Measurements from ENCODE around the gene KIF16B. TPM values are rescaled to one million over a fixed set of nuclear protein-coding genes. Genes with fewer than 3 reads are reported as not detected.
"Not testable (repeated sequence)": the region's sequence is repeated elsewhere in the genome, so short reads cannot be mapped to it uniquely, and the experiment has no call there.

The KIF16B gene
- total RNA-seq, 1 experiment from 2014 or later = 7.6 TPM

DNA sequence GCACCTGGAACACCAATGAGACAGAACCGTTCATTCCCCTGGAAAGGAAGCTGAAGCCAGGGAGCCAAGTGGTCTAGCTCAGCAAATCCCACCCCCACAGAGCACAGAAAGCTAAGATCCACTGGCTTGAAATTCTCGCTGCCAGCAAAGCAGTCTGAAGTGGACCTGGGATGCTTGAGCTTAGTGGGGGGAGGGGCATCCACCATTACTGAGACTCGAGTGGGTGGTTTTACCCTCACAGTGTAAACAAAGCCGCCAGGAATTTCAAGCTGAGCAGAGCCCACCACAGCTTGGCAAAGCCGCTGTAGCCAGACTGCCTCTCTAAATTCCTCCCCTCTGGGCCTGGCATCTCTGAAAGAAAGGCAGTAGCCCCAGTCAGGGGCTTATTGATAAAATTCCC is 53.1 kb downstream of the KIF16B start:
- TF ChIP-seq, protein P1, sequence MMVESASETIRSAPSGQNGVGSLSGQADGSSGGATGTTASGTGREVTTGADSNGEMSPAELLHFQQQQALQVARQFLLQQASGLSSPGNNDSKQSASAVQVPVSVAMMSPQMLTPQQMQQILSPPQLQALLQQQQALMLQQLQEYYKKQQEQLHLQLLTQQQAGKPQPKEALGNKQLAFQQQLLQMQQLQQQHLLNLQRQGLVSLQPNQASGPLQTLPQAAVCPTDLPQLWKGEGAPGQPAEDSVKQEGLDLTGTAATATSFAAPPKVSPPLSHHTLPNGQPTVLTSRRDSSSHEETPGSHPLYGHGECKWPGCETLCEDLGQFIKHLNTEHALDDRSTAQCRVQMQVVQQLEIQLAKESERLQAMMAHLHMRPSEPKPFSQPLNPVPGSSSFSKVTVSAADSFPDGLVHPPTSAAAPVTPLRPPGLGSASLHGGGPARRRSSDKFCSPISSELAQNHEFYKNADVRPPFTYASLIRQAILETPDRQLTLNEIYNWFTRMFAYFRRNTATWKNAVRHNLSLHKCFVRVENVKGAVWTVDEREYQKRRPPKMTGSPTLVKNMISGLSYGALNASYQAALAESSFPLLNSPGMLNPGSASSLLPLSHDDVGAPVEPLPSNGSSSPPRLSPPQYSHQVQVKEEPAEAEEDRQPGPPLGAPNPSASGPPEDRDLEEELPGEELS (CRISPR knock-in tag; IDR thresholded peaks at IDR 0.05) = no peak
- TF ChIP-seq GABPB1 (CRISPR knock-in tag; IDR thresholded peaks at IDR 0.05) = no peak
- TF ChIP-seq, protein P2, sequence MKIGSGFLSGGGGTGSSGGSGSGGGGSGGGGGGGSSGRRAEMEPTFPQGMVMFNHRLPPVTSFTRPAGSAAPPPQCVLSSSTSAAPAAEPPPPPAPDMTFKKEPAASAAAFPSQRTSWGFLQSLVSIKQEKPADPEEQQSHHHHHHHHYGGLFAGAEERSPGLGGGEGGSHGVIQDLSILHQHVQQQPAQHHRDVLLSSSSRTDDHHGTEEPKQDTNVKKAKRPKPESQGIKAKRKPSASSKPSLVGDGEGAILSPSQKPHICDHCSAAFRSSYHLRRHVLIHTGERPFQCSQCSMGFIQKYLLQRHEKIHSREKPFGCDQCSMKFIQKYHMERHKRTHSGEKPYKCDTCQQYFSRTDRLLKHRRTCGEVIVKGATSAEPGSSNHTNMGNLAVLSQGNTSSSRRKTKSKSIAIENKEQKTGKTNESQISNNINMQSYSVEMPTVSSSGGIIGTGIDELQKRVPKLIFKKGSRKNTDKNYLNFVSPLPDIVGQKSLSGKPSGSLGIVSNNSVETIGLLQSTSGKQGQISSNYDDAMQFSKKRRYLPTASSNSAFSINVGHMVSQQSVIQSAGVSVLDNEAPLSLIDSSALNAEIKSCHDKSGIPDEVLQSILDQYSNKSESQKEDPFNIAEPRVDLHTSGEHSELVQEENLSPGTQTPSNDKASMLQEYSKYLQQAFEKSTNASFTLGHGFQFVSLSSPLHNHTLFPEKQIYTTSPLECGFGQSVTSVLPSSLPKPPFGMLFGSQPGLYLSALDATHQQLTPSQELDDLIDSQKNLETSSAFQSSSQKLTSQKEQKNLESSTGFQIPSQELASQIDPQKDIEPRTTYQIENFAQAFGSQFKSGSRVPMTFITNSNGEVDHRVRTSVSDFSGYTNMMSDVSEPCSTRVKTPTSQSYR (CRISPR knock-in tag; IDR thresholded peaks at IDR 0.05) = no peak
- no peak for TF ChIP-seq MYBL2 (CRISPR knock-in tag; IDR thresholded peaks at IDR 0.05)
- POLR2A ChIA-PET = interaction anchor here (0.7 kb wide), 1 partner anchor 31 kb away, joined by 6 read pairs; no protein-coding TSS in a partner anchor
- Mint-ChIP-seq H3K36me3 (peaks cover 20% of the 10 kb centered on the region), H3K27ac (no peak overlapping the region), H3K4me3 (no peak overlapping the region), H3K4me1 (peaks cover 43% of the 10 kb centered on the region), H3K27me3 (ENCODE audit: low read depth) (no peaks in the 10 kb centered on the region), H3K9me3 (peaks cover 20% of the 10 kb centered on the region)
- CTCF ChIA-PET = interaction anchor here (0.6 to 1.7 kb wide), 7 partner anchors 11 to 677 kb away, joined by 3 to 11 read pairs (median 3); no protein-coding TSS in a partner anchor
- DNase-seq (ENCODE audit: low spot score) (no peak), ATAC-seq (no peak)

DNA sequence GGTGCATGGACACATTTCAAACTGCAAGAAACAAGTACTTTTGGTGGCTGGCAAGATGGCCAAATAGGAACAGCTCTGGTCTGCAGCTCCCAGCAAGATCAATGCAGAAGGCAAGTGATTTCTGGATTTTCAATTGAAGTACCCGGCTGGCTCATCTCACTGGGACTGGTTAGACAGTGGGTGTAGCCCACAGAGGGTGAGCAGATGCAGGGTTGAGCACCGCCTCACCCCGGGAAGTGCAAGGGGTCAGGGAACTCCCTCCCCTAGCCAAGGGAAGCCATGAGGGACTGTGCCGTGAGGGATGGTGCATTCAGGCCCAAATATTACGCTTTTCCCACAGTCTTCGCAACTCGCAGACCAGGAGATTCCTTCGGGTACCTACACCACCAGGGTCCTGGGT is 53.6 kb downstream of the KIF16B start:
- ChIA-PET CTCF (interaction anchor here (0.7 to 1.7 kb wide), 5 partner anchors 12 to 677 kb away, joined by 3 to 11 read pairs (median 4); no protein-coding TSS in a partner anchor), POLR2A (interaction anchor here (0.7 kb wide), 1 partner anchor 30 kb away, joined by 6 read pairs; no protein-coding TSS in a partner anchor)
- peaks cover 17% of the 10 kb centered on the region for H3K9me3 Mint-ChIP-seq
- H3K4me3 Mint-ChIP-seq; H3K27me3 Mint-ChIP-seq (ENCODE audit: low read depth); H3K27ac Mint-ChIP-seq; ATAC-seq; DNase-seq (ENCODE audit: low spot score): not testable (repeated sequence)
- peaks cover 16% of the 10 kb centered on the region for H3K36me3 Mint-ChIP-seq
- peaks cover 42% of the 10 kb centered on the region for H3K4me1 Mint-ChIP-seq

DNA sequence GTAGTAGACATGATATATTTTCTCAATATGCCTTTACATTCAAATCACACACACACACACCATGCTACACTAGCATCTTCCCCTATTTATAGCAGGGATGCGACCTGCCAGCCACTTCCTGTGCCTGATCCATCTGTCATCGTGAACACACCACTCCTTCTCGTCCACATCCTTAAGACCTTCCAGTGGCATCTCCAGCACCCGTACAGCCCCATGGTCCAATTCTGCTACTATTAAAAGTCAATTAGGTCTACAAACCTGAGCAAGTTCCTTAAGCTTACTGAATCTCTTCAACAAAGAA is 54.5 kb downstream of the KIF16B start:
- H3K36me3 Mint-ChIP-seq = peaks cover 7% of the 10 kb centered on the region
- no peak overlapping the region for H3K4me3 Mint-ChIP-seq
- ATAC-seq (no peak), DNase-seq (ENCODE audit: low spot score) (no peak)
- peaks cover 47% of the 10 kb centered on the region for H3K4me1 Mint-ChIP-seq
- H3K9me3 Mint-ChIP-seq = peaks cover 7% of the 10 kb centered on the region
- ChIA-PET CTCF (interaction anchor here (1.0 to 1.5 kb wide), 7 partner anchors 9 to 242 kb away, joined by 3 to 5 read pairs (median 4); partner anchors contain the start of gene KIF16B), POLR2A (no interaction called here)
- no peak overlapping the region for H3K27ac Mint-ChIP-seq
- H3K27me3 Mint-ChIP-seq (ENCODE audit: low read depth) = no peaks in the 10 kb centered on the region
- TF ChIP-seq CBFB (CRISPR knock-in tag; IDR thresholded peaks at IDR 0.05; ENCODE audit: low read depth) (no peak), ATF1 (CRISPR knock-in tag; IDR thresholded peaks at IDR 0.05) (no peak), ZNF671 (CRISPR knock-in tag; IDR thresholded peaks at IDR 0.05) (no peak), FOXP1 (CRISPR knock-in tag; IDR thresholded peaks at IDR 0.05; ENCODE audit: borderline replicate concordance) (no peak), NR1H2 (CRISPR knock-in tag; IDR thresholded peaks at IDR 0.05) (no peak), NR2C2 (CRISPR knock-in tag; IDR thresholded peaks at IDR 0.05) (no peak), GABPB1 (CRISPR knock-in tag; IDR thresholded peaks at IDR 0.05) (no peak), TEAD4 (CRISPR knock-in tag; IDR thresholded peaks at IDR 0.05) (no peak)
- TF ChIP-seq, protein P3, sequence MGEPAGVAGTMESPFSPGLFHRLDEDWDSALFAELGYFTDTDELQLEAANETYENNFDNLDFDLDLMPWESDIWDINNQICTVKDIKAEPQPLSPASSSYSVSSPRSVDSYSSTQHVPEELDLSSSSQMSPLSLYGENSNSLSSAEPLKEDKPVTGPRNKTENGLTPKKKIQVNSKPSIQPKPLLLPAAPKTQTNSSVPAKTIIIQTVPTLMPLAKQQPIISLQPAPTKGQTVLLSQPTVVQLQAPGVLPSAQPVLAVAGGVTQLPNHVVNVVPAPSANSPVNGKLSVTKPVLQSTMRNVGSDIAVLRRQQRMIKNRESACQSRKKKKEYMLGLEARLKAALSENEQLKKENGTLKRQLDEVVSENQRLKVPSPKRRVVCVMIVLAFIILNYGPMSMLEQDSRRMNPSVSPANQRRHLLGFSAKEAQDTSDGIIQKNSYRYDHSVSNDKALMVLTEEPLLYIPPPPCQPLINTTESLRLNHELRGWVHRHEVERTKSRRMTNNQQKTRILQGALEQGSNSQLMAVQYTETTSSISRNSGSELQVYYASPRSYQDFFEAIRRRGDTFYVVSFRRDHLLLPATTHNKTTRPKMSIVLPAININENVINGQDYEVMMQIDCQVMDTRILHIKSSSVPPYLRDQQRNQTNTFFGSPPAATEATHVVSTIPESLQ (CRISPR knock-in tag; IDR thresholded peaks at IDR 0.05) = no peak
- TF ChIP-seq, protein P2 (CRISPR knock-in tag; IDR thresholded peaks at IDR 0.05) = no peak
- TF ChIP-seq, protein P4, sequence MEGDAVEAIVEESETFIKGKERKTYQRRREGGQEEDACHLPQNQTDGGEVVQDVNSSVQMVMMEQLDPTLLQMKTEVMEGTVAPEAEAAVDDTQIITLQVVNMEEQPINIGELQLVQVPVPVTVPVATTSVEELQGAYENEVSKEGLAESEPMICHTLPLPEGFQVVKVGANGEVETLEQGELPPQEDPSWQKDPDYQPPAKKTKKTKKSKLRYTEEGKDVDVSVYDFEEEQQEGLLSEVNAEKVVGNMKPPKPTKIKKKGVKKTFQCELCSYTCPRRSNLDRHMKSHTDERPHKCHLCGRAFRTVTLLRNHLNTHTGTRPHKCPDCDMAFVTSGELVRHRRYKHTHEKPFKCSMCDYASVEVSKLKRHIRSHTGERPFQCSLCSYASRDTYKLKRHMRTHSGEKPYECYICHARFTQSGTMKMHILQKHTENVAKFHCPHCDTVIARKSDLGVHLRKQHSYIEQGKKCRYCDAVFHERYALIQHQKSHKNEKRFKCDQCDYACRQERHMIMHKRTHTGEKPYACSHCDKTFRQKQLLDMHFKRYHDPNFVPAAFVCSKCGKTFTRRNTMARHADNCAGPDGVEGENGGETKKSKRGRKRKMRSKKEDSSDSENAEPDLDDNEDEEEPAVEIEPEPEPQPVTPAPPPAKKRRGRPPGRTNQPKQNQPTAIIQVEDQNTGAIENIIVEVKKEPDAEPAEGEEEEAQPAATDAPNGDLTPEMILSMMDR (IDR thresholded peaks at IDR 0.05) = no peak
- TF ChIP-seq, protein P5, sequence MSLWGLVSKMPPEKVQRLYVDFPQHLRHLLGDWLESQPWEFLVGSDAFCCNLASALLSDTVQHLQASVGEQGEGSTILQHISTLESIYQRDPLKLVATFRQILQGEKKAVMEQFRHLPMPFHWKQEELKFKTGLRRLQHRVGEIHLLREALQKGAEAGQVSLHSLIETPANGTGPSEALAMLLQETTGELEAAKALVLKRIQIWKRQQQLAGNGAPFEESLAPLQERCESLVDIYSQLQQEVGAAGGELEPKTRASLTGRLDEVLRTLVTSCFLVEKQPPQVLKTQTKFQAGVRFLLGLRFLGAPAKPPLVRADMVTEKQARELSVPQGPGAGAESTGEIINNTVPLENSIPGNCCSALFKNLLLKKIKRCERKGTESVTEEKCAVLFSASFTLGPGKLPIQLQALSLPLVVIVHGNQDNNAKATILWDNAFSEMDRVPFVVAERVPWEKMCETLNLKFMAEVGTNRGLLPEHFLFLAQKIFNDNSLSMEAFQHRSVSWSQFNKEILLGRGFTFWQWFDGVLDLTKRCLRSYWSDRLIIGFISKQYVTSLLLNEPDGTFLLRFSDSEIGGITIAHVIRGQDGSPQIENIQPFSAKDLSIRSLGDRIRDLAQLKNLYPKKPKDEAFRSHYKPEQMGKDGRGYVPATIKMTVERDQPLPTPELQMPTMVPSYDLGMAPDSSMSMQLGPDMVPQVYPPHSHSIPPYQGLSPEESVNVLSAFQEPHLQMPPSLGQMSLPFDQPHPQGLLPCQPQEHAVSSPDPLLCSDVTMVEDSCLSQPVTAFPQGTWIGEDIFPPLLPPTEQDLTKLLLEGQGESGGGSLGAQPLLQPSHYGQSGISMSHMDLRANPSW (CRISPR knock-in tag; conservative IDR thresholded peaks at IDR 0.05; ENCODE audit: low read depth) = no peak
- TF ChIP-seq, protein P6, sequence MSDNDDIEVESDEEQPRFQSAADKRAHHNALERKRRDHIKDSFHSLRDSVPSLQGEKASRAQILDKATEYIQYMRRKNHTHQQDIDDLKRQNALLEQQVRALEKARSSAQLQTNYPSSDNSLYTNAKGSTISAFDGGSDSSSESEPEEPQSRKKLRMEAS (CRISPR knock-in tag; IDR thresholded peaks at IDR 0.05) = no peak
- TF ChIP-seq, protein P7, sequence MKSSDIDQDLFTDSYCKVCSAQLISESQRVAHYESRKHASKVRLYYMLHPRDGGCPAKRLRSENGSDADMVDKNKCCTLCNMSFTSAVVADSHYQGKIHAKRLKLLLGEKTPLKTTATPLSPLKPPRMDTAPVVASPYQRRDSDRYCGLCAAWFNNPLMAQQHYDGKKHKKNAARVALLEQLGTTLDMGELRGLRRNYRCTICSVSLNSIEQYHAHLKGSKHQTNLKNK (CRISPR knock-in tag; IDR thresholded peaks at IDR 0.05) = no peak

Data from WTC11 (cell line).